Measurements from ENCODE around the gene MAEA. TPM values are rescaled to one million over a fixed set of nuclear protein-coding genes. Genes with fewer than 3 reads are reported as not detected.
A peak's percentile ranks its signal among the peaks of the same experiment; 100 is the strongest.
"Not testable (repeated sequence)": the region's sequence is repeated elsewhere in the genome, so short reads cannot be mapped to it uniquely, and the experiment has no call there.

The MAEA gene
- polyA plus RNA-seq, 1 experiment = 94.4 TPM

- Histone ChIP-seq H3K27me3 (ENCODE audit: control insufficient read depth, insufficient read depth, low read length) (no peaks in the 10 kb centered on the region), H3K36me3 (ENCODE audit: control insufficient read depth, insufficient read depth, low read length) (peaks cover 49% of the 10 kb centered on the region), H3K4me3 (ENCODE audit: low read depth, low read length) (no peak overlapping the region)
- ChIA-PET CTCF (interaction anchor here (1.2 kb wide), 1 partner anchor 29 kb away, joined by 4 read pairs; the partner anchor contains the start of gene MAEA), POLR2A (no interaction called here)
- DNase-seq (ENCODE audit: low read depth) = no peak
- peak; percentile 27 for TF ChIP-seq CTCF (IDR thresholded peaks at IDR 0.05; ENCODE audit: insufficient read depth, low read depth, low read length)
Observed at GRCh38 chr4:1318488-1319213, 29.0 kb downstream of the MAEA start.

- H3K4me3 ChIP-seq (ENCODE audit: low read depth, low read length) = no peak overlapping the region
- ChIA-PET POLR2A (no interaction called here), CTCF (no interaction called here)
- TF ChIP-seq CTCF (IDR thresholded peaks at IDR 0.05; ENCODE audit: insufficient read depth, low read depth, low read length) = no peak
- peaks cover 39% of the 10 kb centered on the region for H3K36me3 ChIP-seq (ENCODE audit: control insufficient read depth, insufficient read depth, low read length)
- no peaks in the 10 kb centered on the region for H3K27me3 ChIP-seq (ENCODE audit: control insufficient read depth, insufficient read depth, low read length)
- DNase-seq (ENCODE audit: low read depth) = no peak
Observed at GRCh38 chr4:1321486-1321885, 31.8 kb downstream of the MAEA start.

- DNase-seq (ENCODE audit: low read depth) = no peak
- TF ChIP-seq CTCF (IDR thresholded peaks at IDR 0.05; ENCODE audit: insufficient read depth, low read depth, low read length) = no peak
- Histone ChIP-seq H3K36me3 (ENCODE audit: control insufficient read depth, insufficient read depth, low read length) (peaks cover 42% of the 10 kb centered on the region), H3K27me3 (ENCODE audit: control insufficient read depth, insufficient read depth, low read length) (no peaks in the 10 kb centered on the region), H3K4me3 (ENCODE audit: low read depth, low read length) (no peak overlapping the region)
- POLR2A ChIA-PET = no interaction called here
- CTCF ChIA-PET = no interaction called here
Observed at GRCh38 chr4:1321946-1322650, 32.4 kb downstream of the MAEA start.

GRCh38 chr4:1323280-1323634 lies 33.6 kb downstream of the MAEA start:
- Histone ChIP-seq H3K4me3 (ENCODE audit: low read depth, low read length) (no peak overlapping the region), H3K27me3 (ENCODE audit: control insufficient read depth, insufficient read depth, low read length) (no peaks in the 10 kb centered on the region), H3K36me3 (ENCODE audit: control insufficient read depth, insufficient read depth, low read length) (peaks cover 45% of the 10 kb centered on the region)
- DNase-seq (ENCODE audit: low read depth) = no peak
- no peak for TF ChIP-seq CTCF (IDR thresholded peaks at IDR 0.05; ENCODE audit: insufficient read depth, low read depth, low read length)
- POLR2A ChIA-PET = no interaction called here
- CTCF ChIA-PET = no interaction called here

GRCh38 chr4:1323635-1324442 lies 34.1 kb downstream of the MAEA start:
- DNase-seq (ENCODE audit: low read depth) = peak; percentile 57
- no peaks in the 10 kb centered on the region for H3K27me3 ChIP-seq (ENCODE audit: control insufficient read depth, insufficient read depth, low read length)
- CTCF ChIA-PET = no interaction called here
- no peak for TF ChIP-seq CTCF (IDR thresholded peaks at IDR 0.05; ENCODE audit: insufficient read depth, low read depth, low read length)
- H3K36me3 ChIP-seq (ENCODE audit: control insufficient read depth, insufficient read depth, low read length) = peaks cover 48% of the 10 kb centered on the region
- no peak overlapping the region for H3K4me3 ChIP-seq (ENCODE audit: low read depth, low read length)
- POLR2A ChIA-PET = no interaction called here

- CTCF ChIA-PET; POLR2A ChIA-PET; DNase-seq (ENCODE audit: low read depth); H3K4me3 ChIP-seq (ENCODE audit: low read depth, low read length); H3K27me3 ChIP-seq (ENCODE audit: control insufficient read depth, insufficient read depth, low read length): not testable (repeated sequence)
- H3K36me3 ChIP-seq (ENCODE audit: control insufficient read depth, insufficient read depth, low read length) = peaks cover 46% of the 10 kb centered on the region
Observed at GRCh38 chr4:1324443-1325175, 34.9 kb downstream of the MAEA start.

All from BJ (cell line).